Neural crest cell (in vitro differentiated cells): ENCODE measurements around the gene COLQ. TPM values are rescaled to one million over a fixed set of nuclear protein-coding genes. Genes with fewer than 3 reads are reported as not detected.

Experiments used
- DNase-seq: peaks from one replicate; pipeline ENCODE4 v3.0.0; 2021; ENCODE audit warnings: low read depth, mixed read lengths, low spot score
- H3K27ac Mint-ChIP-seq: one replicate; pipeline ENCODE4 v1.8.0; 2021; ENCODE audit warnings: mild to moderate bottlenecking, mixed read lengths; ENCODE audit not compliant: unreplicated experiment
- H3K27me3 Mint-ChIP-seq: 2 replicates; pipeline ENCODE4 v1.8.0; 2021; ENCODE audit warnings: low read depth, mild to moderate bottlenecking, mixed read lengths
- H3K36me3 Mint-ChIP-seq: 2 replicates; pipeline ENCODE4 v1.8.0; 2021; ENCODE audit warnings: low read depth, mild to moderate bottlenecking, mixed read lengths
- H3K4me1 Mint-ChIP-seq: 2 replicates; pipeline ENCODE4 v1.8.0; 2021; ENCODE audit warnings: mixed read lengths
- H3K4me3 Mint-ChIP-seq: one replicate; pipeline ENCODE4 v1.8.0; 2021; ENCODE audit warnings: mild to moderate bottlenecking, mixed read lengths
- H3K9me3 Mint-ChIP-seq: 2 replicates; pipeline ENCODE4 v1.8.0; 2021; ENCODE audit warnings: mixed read lengths
- total RNA-seq: library from RNA; stranded (reverse); gene quantifications from 2 replicates; pipeline ENCODE4 v1.2.1, GENCODE V29; 2021
- TF ChIP-seq, protein P1 (sequence below): fragments of 200-600 bp; sonication (generic); conservative IDR thresholded peaks from 2 replicates; pipeline ENCODE4 v1.5.0; 2021; ENCODE audit warnings: antibody characterized with exemption, mild to moderate bottlenecking

COLQ gene
- total RNA-seq, 1 donor from 2014 or later: 3.2 TPM

- no peak overlapping the region for H3K4me3 Mint-ChIP-seq
- no peaks in the 10 kb centered on the region for H3K4me1 Mint-ChIP-seq
- H3K36me3 Mint-ChIP-seq: no peaks in the 10 kb centered on the region
- H3K27ac Mint-ChIP-seq: no peak overlapping the region
- H3K27me3 Mint-ChIP-seq: no peaks in the 10 kb centered on the region
- TF ChIP-seq, protein P1, sequence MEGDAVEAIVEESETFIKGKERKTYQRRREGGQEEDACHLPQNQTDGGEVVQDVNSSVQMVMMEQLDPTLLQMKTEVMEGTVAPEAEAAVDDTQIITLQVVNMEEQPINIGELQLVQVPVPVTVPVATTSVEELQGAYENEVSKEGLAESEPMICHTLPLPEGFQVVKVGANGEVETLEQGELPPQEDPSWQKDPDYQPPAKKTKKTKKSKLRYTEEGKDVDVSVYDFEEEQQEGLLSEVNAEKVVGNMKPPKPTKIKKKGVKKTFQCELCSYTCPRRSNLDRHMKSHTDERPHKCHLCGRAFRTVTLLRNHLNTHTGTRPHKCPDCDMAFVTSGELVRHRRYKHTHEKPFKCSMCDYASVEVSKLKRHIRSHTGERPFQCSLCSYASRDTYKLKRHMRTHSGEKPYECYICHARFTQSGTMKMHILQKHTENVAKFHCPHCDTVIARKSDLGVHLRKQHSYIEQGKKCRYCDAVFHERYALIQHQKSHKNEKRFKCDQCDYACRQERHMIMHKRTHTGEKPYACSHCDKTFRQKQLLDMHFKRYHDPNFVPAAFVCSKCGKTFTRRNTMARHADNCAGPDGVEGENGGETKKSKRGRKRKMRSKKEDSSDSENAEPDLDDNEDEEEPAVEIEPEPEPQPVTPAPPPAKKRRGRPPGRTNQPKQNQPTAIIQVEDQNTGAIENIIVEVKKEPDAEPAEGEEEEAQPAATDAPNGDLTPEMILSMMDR: no peak
- no peaks in the 10 kb centered on the region for H3K9me3 Mint-ChIP-seq
- no peak for DNase-seq
Measured at GRCh38 chr3:15512166-15512565, 9.3 kb downstream of the COLQ start.

DNA sequence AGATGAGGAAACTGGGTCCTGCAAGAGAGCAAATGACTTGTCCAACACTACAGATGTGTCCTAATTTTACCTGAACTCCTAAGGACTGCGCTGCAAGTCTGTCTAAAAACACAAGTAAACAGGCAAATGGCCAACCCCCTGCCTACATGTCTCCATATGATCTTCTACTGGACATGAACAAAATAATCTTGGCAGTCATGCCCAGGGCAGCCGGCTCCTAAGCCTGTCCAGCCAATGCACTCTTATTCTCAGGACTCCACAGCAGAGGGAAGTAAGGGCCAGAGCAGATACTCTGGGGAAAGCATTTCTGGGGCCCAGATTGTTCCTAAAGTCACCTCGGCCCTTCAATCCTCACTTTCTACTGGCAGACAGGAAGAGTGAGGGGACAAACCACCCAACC is 10.3 kb downstream of the COLQ start:
- Mint-ChIP-seq H3K27me3 (no peaks in the 10 kb centered on the region), H3K4me1 (no peaks in the 10 kb centered on the region), H3K27ac (no peak overlapping the region), H3K4me3 (no peak overlapping the region), H3K36me3 (no peaks in the 10 kb centered on the region), H3K9me3 (no peaks in the 10 kb centered on the region)
- TF ChIP-seq, protein P1: no peak
- no peak for DNase-seq

DNA sequence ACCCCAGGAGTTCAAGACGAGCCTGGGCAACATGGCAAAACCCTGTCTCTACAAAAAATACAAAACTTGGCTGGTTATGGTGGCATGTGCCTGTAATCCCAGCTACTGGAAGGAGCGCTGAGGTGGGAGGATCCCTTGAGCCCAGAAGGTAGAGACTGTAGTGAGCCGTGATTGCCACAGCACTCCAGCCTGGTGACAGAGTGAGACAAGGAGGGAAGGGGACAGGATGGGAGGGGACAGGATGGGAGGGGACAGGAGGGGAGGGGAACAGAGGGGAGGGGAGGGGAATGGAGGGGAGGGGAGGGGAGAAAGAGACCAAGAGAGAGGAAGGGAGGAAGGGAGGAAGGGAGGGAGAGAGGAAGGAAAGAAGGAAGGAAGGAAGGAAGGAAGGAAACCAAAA is 11.0 kb downstream of the COLQ start:
- no peak for DNase-seq
- TF ChIP-seq, protein P1: no peak

GRCh38 chr3:15506571-15506970 is 14.9 kb downstream of the COLQ start:
- H3K4me3 Mint-ChIP-seq: no peak overlapping the region
- no peaks in the 10 kb centered on the region for H3K27me3 Mint-ChIP-seq
- H3K4me1 Mint-ChIP-seq: no peaks in the 10 kb centered on the region
- no peak overlapping the region for H3K27ac Mint-ChIP-seq
- H3K36me3 Mint-ChIP-seq: no peaks in the 10 kb centered on the region
- TF ChIP-seq, protein P1: no peak
- DNase-seq: no peak
- H3K9me3 Mint-ChIP-seq: no peaks in the 10 kb centered on the region

More for the DNA sequence above, 11.0 kb downstream of the COLQ start:
- Mint-ChIP-seq H3K4me1 (no peaks in the 10 kb centered on the region), H3K4me3 (no peak overlapping the region), H3K9me3 (no peaks in the 10 kb centered on the region), H3K27me3 (no peaks in the 10 kb centered on the region), H3K27ac (no peak overlapping the region), H3K36me3 (no peaks in the 10 kb centered on the region)

- no peaks in the 10 kb centered on the region for H3K36me3 Mint-ChIP-seq
Measured at GRCh38 chr3:15505479-15506165, 15.9 kb downstream of the COLQ start.

More at GRCh38 chr3:15505479-15506165, 15.9 kb downstream of the COLQ start:
- TF ChIP-seq, protein P1: no peak
- Mint-ChIP-seq H3K4me3 (no peak overlapping the region), H3K27me3 (no peaks in the 10 kb centered on the region), H3K27ac (no peak overlapping the region), H3K4me1 (no peaks in the 10 kb centered on the region), H3K9me3 (no peaks in the 10 kb centered on the region)
- no peak for DNase-seq
